Astrocyte (in vitro differentiated cells and primary cell): ENCODE results near the gene PKP3. TPM values are rescaled to one million over a fixed set of nuclear protein-coding genes. Genes with fewer than 3 reads are reported as not detected.
"Not testable (repeated sequence)": the region's sequence is repeated elsewhere in the genome, so short reads cannot be mapped to it uniquely, and the experiment has no call there.

Experiments
- DNase-seq: peaks from one replicate; pipeline ENCODE4 v3.0.0-alpha.2; 2010; ENCODE audit warnings: low read depth
- FAIRE-seq: peaks from 2 replicates; lab custom pipeline; 2011; peaks lifted over from hg19 to GRCh38; lab: Jason Lieb, UNC
- H2AFZ ChIP-seq: 2 replicates; pipeline ENCODE4 v1.6.0; 2012; ENCODE audit warnings: low read depth, low read length, inconsistent platforms
- H3K27ac ChIP-seq: 2 replicates; pipeline ENCODE4 v1.5.1; 2011; ENCODE audit warnings: low read depth, low read length, inconsistent platforms
- H3K27me3 ChIP-seq: 2 replicates; pipeline ENCODE4 v1.6.0; 2011; ENCODE audit warnings: low read length, inconsistent platforms; ENCODE audit not compliant: insufficient read depth
- H3K36me3 ChIP-seq: 2 replicates; pipeline ENCODE4 v1.5.1; 2011; ENCODE audit warnings: low read length, inconsistent platforms; ENCODE audit not compliant: insufficient read depth
- H3K4me1 ChIP-seq: 2 replicates; pipeline ENCODE4 v1.5.1; 2011; ENCODE audit warnings: low read length, inconsistent platforms; ENCODE audit not compliant: insufficient read depth
- H3K4me2 ChIP-seq: 2 replicates; pipeline ENCODE4 v1.6.0; 2012; ENCODE audit warnings: low read length, inconsistent platforms
- H3K4me3 ChIP-seq: 2 replicates; pipeline ENCODE4 v1.5.1; 2011; ENCODE audit warnings: low read depth, mild to moderate bottlenecking, low read length, inconsistent platforms; ENCODE audit not compliant: insufficient read depth
- H3K79me2 ChIP-seq: 2 replicates; pipeline ENCODE4 v1.6.0; 2012; ENCODE audit warnings: mild to moderate bottlenecking, low read length, inconsistent platforms; ENCODE audit not compliant: insufficient read depth
- H3K9ac ChIP-seq: 2 replicates; pipeline ENCODE4 v1.6.0; 2012; ENCODE audit warnings: mild to moderate bottlenecking, low read length, inconsistent platforms
- H3K9me3 ChIP-seq: 2 replicates; pipeline ENCODE4 v1.5.1; 2012; ENCODE audit warnings: low read depth, mild to moderate bottlenecking, low read length, inconsistent platforms; ENCODE audit not compliant: insufficient read depth
- H4K20me1 ChIP-seq: 2 replicates; pipeline ENCODE4 v1.6.0; 2012; ENCODE audit warnings: low read length, inconsistent platforms; ENCODE audit not compliant: insufficient read depth
- H3K27ac Mint-ChIP-seq: one replicate; pipeline ENCODE4 v1.8.0; 2021; ENCODE audit warnings: mild to moderate bottlenecking, mixed read lengths; ENCODE audit not compliant: unreplicated experiment
- H3K27me3 Mint-ChIP-seq: one replicate; pipeline ENCODE4 v1.8.0; 2021; ENCODE audit warnings: low read depth, mixed read lengths; ENCODE audit not compliant: unreplicated experiment
- H3K36me3 Mint-ChIP-seq: one replicate; pipeline ENCODE4 v1.8.0; 2021; ENCODE audit warnings: low read depth, mixed read lengths; ENCODE audit not compliant: unreplicated experiment
- H3K4me1 Mint-ChIP-seq: one replicate; pipeline ENCODE4 v1.8.0; 2021; ENCODE audit warnings: low read depth, mixed read lengths; ENCODE audit not compliant: unreplicated experiment
- H3K4me3 Mint-ChIP-seq: one replicate; pipeline ENCODE4 v1.8.0; 2021; ENCODE audit warnings: mild to moderate bottlenecking, moderate library complexity, mixed read lengths; ENCODE audit not compliant: unreplicated experiment
- H3K9me3 Mint-ChIP-seq: one replicate; pipeline ENCODE4 v1.8.0; 2021; ENCODE audit warnings: mild to moderate bottlenecking, mixed read lengths; ENCODE audit not compliant: unreplicated experiment
- CTCF ChIP-seq: IDR thresholded peaks from 2 replicates; pipeline ENCODE4 v1.5.1; 2011; ENCODE audit warnings: low read depth, mild to moderate bottlenecking, inconsistent platforms, low read length, moderate library complexity; ENCODE audit not compliant: insufficient read depth
- EZH2 ChIP-seq: IDR thresholded peaks from 2 replicates; pipeline ENCODE4 v1.6.1; 2012; ENCODE audit warnings: mild to moderate bottlenecking, low read length, inconsistent platforms; ENCODE audit not compliant: insufficient read depth
- total RNA-seq: library from RNA; stranded (reverse); gene quantifications from 2 replicates; pipeline ENCODE4 v1.2.1, GENCODE V29; 2021

PKP3 gene
- total RNA-seq, 1 donor from 2014 or later, result 2.1 TPM

DNA sequence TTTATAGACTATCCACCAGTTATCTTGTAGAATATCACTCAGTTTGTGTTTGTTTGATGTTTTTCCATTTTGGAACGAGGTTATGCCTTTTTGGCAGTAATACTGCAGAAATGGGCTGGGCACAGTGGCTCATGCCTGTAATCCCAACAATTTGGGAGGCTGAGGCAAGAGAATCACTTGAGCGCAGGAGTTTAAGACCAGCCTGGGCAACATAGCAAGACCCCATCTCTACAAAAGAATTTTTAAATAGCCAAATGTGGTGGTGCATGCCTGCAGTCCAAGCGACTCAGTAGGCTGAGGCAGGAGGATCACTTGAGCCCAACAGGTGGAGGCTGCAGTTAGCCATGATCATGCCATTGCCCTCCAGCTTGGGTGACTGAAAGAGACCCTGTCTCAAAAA, 47.5 kb upstream of the PKP3 start:
- no peaks in the 10 kb centered on the region for H3K4me1 ChIP-seq
- no peaks in the 10 kb centered on the region for H3K79me2 ChIP-seq
- DNase-seq, result no peak
- H3K9me3 ChIP-seq, result no peaks in the 10 kb centered on the region
- no peak overlapping the region for H3K4me3 ChIP-seq
- H3K4me2 ChIP-seq, result no peak overlapping the region
- H3K4me1 Mint-ChIP-seq, result no peaks in the 10 kb centered on the region
- H3K9ac ChIP-seq, result no peak overlapping the region
- H3K36me3 ChIP-seq, result no peaks in the 10 kb centered on the region
- no peak for TF ChIP-seq EZH2
- TF ChIP-seq CTCF, result no peak
- no peak overlapping the region for H2AFZ ChIP-seq
- no peak overlapping the region for H3K27ac ChIP-seq
- H3K27ac Mint-ChIP-seq, result no peak overlapping the region
- no peaks in the 10 kb centered on the region for H4K20me1 ChIP-seq
- no peak for FAIRE-seq
- peaks cover 9% of the 10 kb centered on the region for H3K27me3 Mint-ChIP-seq
- H3K36me3 Mint-ChIP-seq, result no peaks in the 10 kb centered on the region
- H3K27me3 ChIP-seq, result no peaks in the 10 kb centered on the region
- H3K9me3 Mint-ChIP-seq, result peaks cover 1% of the 10 kb centered on the region
- no peak overlapping the region for H3K4me3 Mint-ChIP-seq

DNA sequence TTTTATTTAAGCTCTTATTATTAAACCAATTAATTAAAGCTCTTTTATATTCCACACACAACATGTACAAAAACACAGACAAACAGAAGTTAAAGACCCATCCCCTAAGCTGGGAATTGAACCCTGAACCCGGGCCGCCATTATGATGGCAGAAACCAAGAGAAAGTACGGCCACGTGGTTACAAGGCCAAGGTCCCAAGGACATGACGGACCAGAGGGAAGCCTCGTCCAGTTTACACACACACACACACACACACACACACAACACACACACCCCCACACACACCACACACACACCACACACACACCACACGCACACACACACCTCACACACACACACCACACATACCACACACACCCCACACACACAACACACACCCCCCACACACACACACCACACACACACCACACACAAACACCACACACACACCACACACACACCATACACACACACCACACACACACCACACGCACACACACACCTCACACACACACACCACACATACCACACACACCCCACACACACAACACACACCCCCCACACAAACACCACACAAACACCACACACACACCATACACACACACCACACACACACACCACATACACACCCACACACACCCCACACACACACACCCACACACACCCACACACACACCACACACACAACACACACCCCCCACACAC, 44.6 kb upstream of the PKP3 start:
- not testable (repeated sequence) for H3K79me2 ChIP-seq, FAIRE-seq, H3K36me3 ChIP-seq, H3K27me3 ChIP-seq, H3K4me3 Mint-ChIP-seq, H2AFZ ChIP-seq, H3K9me3 Mint-ChIP-seq, H3K4me3 ChIP-seq, H3K36me3 Mint-ChIP-seq, H3K27me3 Mint-ChIP-seq, H3K9ac ChIP-seq, H3K4me1 Mint-ChIP-seq, H3K4me2 ChIP-seq, H3K27ac Mint-ChIP-seq, H3K9me3 ChIP-seq, H3K4me1 ChIP-seq, H4K20me1 ChIP-seq, DNase-seq, H3K27ac ChIP-seq

DNA sequence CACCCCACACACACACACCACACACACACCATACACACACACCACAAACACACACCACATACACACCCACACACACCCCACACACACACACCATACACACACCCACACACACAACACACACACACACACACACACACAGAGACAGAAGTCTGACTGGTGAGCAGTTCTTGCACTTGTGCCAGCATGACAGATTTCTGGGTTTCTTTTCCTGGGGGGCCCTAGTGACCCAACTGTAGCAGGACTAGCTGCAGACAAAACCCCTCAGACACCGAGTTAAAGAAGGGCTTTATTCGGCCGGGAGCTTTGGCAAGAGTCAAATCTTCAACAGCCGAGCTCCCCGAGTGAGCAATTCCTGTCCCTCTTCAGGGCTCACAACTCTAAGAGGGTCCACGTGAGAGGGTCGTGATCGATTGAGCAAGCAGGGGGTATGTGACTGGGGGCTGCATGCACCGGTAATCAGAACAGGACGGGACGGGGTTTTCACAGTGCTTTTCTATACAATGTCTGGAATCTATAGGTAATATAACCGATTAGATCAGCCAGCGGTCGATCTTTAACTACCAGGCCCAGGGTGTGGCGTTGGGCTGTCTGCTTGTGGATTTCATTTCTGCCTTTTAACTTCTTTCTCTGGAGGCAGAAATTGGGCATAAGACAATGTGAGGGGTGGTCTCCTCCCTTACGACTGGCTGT, 43.8 kb upstream of the PKP3 start:
- FAIRE-seq, H3K4me3 Mint-ChIP-seq: not testable (repeated sequence)

More for the DNA sequence above, 43.8 kb upstream of the PKP3 start:
- not testable (repeated sequence) for H4K20me1 ChIP-seq, H3K27me3 ChIP-seq, H3K36me3 Mint-ChIP-seq, H3K27ac ChIP-seq, DNase-seq, H3K9ac ChIP-seq, H3K4me2 ChIP-seq, H3K36me3 ChIP-seq, H3K27me3 Mint-ChIP-seq, H3K4me1 ChIP-seq, H3K4me1 Mint-ChIP-seq, H3K9me3 Mint-ChIP-seq, H3K9me3 ChIP-seq, H3K79me2 ChIP-seq, H3K4me3 ChIP-seq
- H2AFZ ChIP-seq, result peak overlapping the region; percentile 11
- peak overlapping the region; percentile 42 for H3K27ac Mint-ChIP-seq
